Measurements from ENCODE around the gene PRDM15. TPM values are rescaled to one million over a fixed set of nuclear protein-coding genes. Genes with fewer than 3 reads are reported as not detected.
A peak's percentile ranks its signal among the peaks of the same experiment; 100 is the strongest.

Gene PRDM15
- total and polyA plus RNA-seq, 10 donors: 4.4 to 18.0 (median 10.8) TPM

GRCh38 chr21:41770901-41771624 lies 108.1 kb downstream of the PRDM15 start:
- TF ChIP-seq POLR2A (IDR thresholded peaks at IDR 0.05) (no peak), POLR2AphosphoS5 (IDR thresholded peaks at IDR 0.05) (no peak)
- TF ChIP-seq, protein P1, sequence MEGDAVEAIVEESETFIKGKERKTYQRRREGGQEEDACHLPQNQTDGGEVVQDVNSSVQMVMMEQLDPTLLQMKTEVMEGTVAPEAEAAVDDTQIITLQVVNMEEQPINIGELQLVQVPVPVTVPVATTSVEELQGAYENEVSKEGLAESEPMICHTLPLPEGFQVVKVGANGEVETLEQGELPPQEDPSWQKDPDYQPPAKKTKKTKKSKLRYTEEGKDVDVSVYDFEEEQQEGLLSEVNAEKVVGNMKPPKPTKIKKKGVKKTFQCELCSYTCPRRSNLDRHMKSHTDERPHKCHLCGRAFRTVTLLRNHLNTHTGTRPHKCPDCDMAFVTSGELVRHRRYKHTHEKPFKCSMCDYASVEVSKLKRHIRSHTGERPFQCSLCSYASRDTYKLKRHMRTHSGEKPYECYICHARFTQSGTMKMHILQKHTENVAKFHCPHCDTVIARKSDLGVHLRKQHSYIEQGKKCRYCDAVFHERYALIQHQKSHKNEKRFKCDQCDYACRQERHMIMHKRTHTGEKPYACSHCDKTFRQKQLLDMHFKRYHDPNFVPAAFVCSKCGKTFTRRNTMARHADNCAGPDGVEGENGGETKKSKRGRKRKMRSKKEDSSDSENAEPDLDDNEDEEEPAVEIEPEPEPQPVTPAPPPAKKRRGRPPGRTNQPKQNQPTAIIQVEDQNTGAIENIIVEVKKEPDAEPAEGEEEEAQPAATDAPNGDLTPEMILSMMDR (IDR thresholded peaks at IDR 0.05 in 8 of 11, conservative IDR thresholded peaks at IDR 0.05 in 3 of 11): no peak
- H3K4me1 ChIP-seq: peaks cover 17 to 34% (median 30%) of the 10 kb centered on the region in 6 donors
- no peak for DNase-seq
- H3K4me3 ChIP-seq: no peak overlapping the region
- intact Hi-C loops (cut with DNase I; ENCODE audit: low total_unique reads): no loop called here
- peaks cover 0 to 100% (median 60%) of the 10 kb centered on the region in 7 donors for H3K27me3 ChIP-seq (replicated peaks in 1 of 7)
- WGBS, 5 donors: 62 to 90% (median 75%) methylated on average over 14 of the region's 14 CpGs
- H3K36me3 ChIP-seq: no peaks in the 10 kb centered on the region
- no peak overlapping the region for H3K27ac ChIP-seq
- peaks cover 0 to 3% (median 0%) of the 10 kb centered on the region in 8 donors for H3K9me3 ChIP-seq

GRCh38 chr21:41769933-41770332 lies 109.2 kb downstream of the PRDM15 start:
- WGBS, 5 donors: 78 to 85% (median 85%) methylated on average over 4 to 5 of the region's 5 CpGs
- Histone ChIP-seq H3K36me3 (no peaks in the 10 kb centered on the region), H3K4me3 (no peak overlapping the region), H3K4me1 (peaks cover 17 to 38% (median 32%) of the 10 kb centered on the region in 6 donors), H3K27ac (no peak overlapping the region), H3K9me3 (peaks cover 0 to 3% (median 0%) of the 10 kb centered on the region in 8 donors), H3K27me3 (replicated peaks in 1 of 7) (peaks cover 0 to 100% (median 70%) of the 10 kb centered on the region in 7 donors)
- intact Hi-C loops (cut with DNase I; ENCODE audit: low total_unique reads): no loop called here
- DNase-seq: no peak
- TF ChIP-seq POLR2AphosphoS5 (IDR thresholded peaks at IDR 0.05) (no peak), POLR2A (IDR thresholded peaks at IDR 0.05) (no peak)
- TF ChIP-seq, protein P1 (IDR thresholded peaks at IDR 0.05 in 8 of 11, conservative IDR thresholded peaks at IDR 0.05 in 3 of 11): no peak

GRCh38 chr21:41769521-41769920 lies 109.6 kb downstream of the PRDM15 start:
- Histone ChIP-seq H3K4me1 (peaks cover 17 to 38% (median 32%) of the 10 kb centered on the region in 6 donors), H3K36me3 (no peaks in the 10 kb centered on the region), H3K27ac (no peak overlapping the region), H3K4me3 (no peak overlapping the region), H3K9me3 (peaks cover 0 to 3% (median 0%) of the 10 kb centered on the region in 8 donors), H3K27me3 (replicated peaks in 1 of 7) (peaks cover 0 to 100% (median 68%) of the 10 kb centered on the region in 7 donors)
- WGBS, 5 donors: 61 to 76% (median 68%) methylated on average over 7 of the region's 7 CpGs
- intact Hi-C loops (cut with DNase I; ENCODE audit: low total_unique reads): no loop called here
- TF ChIP-seq POLR2AphosphoS5 (IDR thresholded peaks at IDR 0.05): no peak
- TF ChIP-seq, protein P1 (IDR thresholded peaks at IDR 0.05 in 8 of 11, conservative IDR thresholded peaks at IDR 0.05 in 3 of 11): no peak
- no peak for TF ChIP-seq POLR2A (IDR thresholded peaks at IDR 0.05)
- DNase-seq: no peak

DNA sequence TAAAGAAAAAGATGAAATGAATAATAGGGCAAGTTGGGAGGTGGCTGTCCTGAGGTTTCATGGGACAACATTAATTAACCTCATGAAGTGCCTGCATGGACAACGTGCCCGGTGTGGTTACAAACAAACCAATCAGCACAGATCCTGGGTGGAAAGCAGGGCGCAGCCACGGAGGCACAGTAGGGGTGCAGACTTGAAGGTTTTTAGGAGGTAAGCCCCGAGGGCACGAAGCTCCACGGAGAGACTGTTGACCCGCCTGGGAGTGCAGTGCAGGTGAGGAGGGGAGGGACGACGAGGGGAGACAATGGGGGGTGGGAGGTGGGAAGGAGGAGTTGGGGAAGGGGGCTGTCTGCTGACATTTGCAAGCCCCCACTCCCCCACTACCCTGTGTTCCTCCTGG lies 110.0 kb downstream of the PRDM15 start:
- Histone ChIP-seq H3K9me3 (peaks cover 0 to 3% (median 0%) of the 10 kb centered on the region in 8 donors), H3K4me1 (peaks cover 17 to 38% (median 32%) of the 10 kb centered on the region in 6 donors), H3K4me3 (peak overlapping the region in 5 of 8 donors; percentile 5 to 60 (median 18)), H3K27me3 (replicated peaks in 1 of 7) (peaks cover 0 to 100% (median 67%) of the 10 kb centered on the region in 7 donors), H3K27ac (no peak overlapping the region), H3K36me3 (no peaks in the 10 kb centered on the region)
- TF ChIP-seq, protein P1 (IDR thresholded peaks at IDR 0.05 in 8 of 11, conservative IDR thresholded peaks at IDR 0.05 in 3 of 11): no peak
- 16 to 24% (median 20%) methylated on average over 10 of the region's 10 CpGs for WGBS, 5 donors
- no peak for DNase-seq
- intact Hi-C loops (cut with DNase I; ENCODE audit: low total_unique reads): no loop called here
